ENCODE measurements around the gene CYFIP1.

CYFIP1 gene

DNA sequence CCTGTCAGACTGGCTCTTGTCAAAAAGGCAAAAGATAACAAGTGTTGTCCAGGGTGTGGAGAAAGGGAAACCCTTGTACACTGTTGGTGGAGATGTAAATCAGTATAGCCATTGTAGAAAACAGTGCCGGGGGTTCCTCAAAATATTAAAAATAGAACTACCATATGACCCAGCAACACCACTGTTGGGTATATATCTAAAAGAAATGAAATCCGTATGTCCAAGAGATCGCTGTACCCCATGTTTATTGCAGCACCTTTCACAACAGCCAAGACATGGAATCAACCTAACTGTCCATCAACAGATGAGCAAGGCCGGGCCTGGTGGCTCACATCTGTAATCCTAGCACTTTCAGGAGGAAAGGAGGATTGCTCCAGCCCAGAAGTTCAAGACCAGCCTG lies 6.2 kb downstream of the CYFIP1 start (continued):
- no peak for TF ChIP-seq ZNF202 (tag by site-specific recombination; IDR thresholded peaks at IDR 0.05; ENCODE audit: borderline replicate concordance)

GRCh38 chr15:22973286-22973685 lies 6.9 kb downstream of the CYFIP1 start:
- ChIA-PET POLR2A (no interaction called here), CTCF (interaction anchor here (0.6 kb wide), 1 partner anchor 29 kb away, joined by 3 read pairs; no protein-coding TSS in a partner anchor)
- peaks cover 7% of the 10 kb centered on the region for H3K4me1 ChIP-seq (ENCODE audit: control insufficient read depth, insufficient read depth, low read length)
- H3K9me3 ChIP-seq (ENCODE audit: control insufficient read depth, insufficient read depth, low read depth, low read length), result no peaks in the 10 kb centered on the region
- H3K27ac ChIP-seq (ENCODE audit: extremely low read depth, low read depth, low read length), result no peak overlapping the region
- no peak overlapping the region for H3K4me3 ChIP-seq (ENCODE audit: low read depth, low read length)
- no peaks in the 10 kb centered on the region for H3K36me3 ChIP-seq (ENCODE audit: control insufficient read depth in 2 of 2, insufficient read depth in 1 of 2, low read length in 2 of 2)
- TF ChIP-seq ZNF112 (tag by site-specific recombination; IDR thresholded peaks at IDR 0.05) (no peak), PRDM1 (tag by site-specific recombination; IDR thresholded peaks at IDR 0.05) (peak; percentile 31; the same call in 1 of the 2 replicates)

DNA sequence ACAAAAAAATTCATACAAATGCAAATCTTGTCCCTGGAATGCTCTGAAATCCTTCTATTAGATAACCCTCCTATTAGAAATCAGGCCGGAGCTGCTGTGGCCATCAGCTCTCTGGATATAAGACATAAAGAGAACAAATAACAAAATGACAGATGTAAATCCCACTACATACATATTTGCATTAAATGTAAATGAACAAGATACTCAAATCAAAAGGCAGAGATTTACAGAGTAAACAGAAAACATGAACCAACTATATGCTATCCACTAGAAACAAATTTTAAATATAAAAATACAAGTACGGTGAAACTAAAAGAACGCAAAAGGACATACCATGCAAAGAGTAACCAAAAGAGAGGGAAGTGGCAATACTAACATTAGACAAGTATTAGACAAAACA lies 10.7 kb downstream of the CYFIP1 start:
- Histone ChIP-seq H3K36me3 (ENCODE audit: control insufficient read depth in 2 of 2, insufficient read depth in 1 of 2, low read length in 2 of 2) (no peaks in the 10 kb centered on the region), H3K27ac (ENCODE audit: extremely low read depth, low read depth, low read length) (no peak overlapping the region), H3K9me3 (ENCODE audit: control insufficient read depth, insufficient read depth, low read depth, low read length) (no peaks in the 10 kb centered on the region), H3K4me1 (ENCODE audit: control insufficient read depth, insufficient read depth, low read length) (peaks cover 7% of the 10 kb centered on the region), H3K4me3 (ENCODE audit: low read depth, low read length) (no peak overlapping the region)
- ChIA-PET CTCF (no interaction called here), POLR2A (no interaction called here)
- TF ChIP-seq ZNF157 (tag by site-specific recombination; IDR thresholded peaks at IDR 0.05), result no peak
- no peak for TF ChIP-seq ZNF26 (tag by site-specific recombination; IDR thresholded peaks at IDR 0.05)
- no peak for TF ChIP-seq OVOL3 (tag by site-specific recombination; IDR thresholded peaks at IDR 0.05)
- TF ChIP-seq ZNF416 (tag by site-specific recombination; IDR thresholded peaks at IDR 0.05), result no peak
- no peak for TF ChIP-seq KLF7 (tag by site-specific recombination; IDR thresholded peaks at IDR 0.05; ENCODE audit: borderline replicate concordance)
- TF ChIP-seq ZNF610 (tag by site-specific recombination; IDR thresholded peaks at IDR 0.05; ENCODE audit: borderline replicate concordance), result no peak
- TF ChIP-seq SETDB1 (IDR thresholded peaks at IDR 0.05; ENCODE audit: insufficient read length, low read length), result peak; percentile 63
- TF ChIP-seq ZBTB20 (tag by site-specific recombination; IDR thresholded peaks at IDR 0.05), result no peak

GRCh38 chr15:22968366-22968765 lies 11.8 kb downstream of the CYFIP1 start:
- ChIA-PET POLR2A (no interaction called here), CTCF (no interaction called here)
- Histone ChIP-seq H3K36me3 (ENCODE audit: control insufficient read depth in 2 of 2, insufficient read depth in 1 of 2, low read length in 2 of 2) (no peaks in the 10 kb centered on the region), H3K4me3 (ENCODE audit: low read depth, low read length) (no peak overlapping the region), H3K4me1 (ENCODE audit: control insufficient read depth, insufficient read depth, low read length) (peaks cover 7% of the 10 kb centered on the region), H3K27ac (ENCODE audit: extremely low read depth, low read depth, low read length) (no peak overlapping the region), H3K9me3 (ENCODE audit: control insufficient read depth, insufficient read depth, low read depth, low read length) (no peaks in the 10 kb centered on the region)
- TF ChIP-seq ZNF629 (tag by site-specific recombination; IDR thresholded peaks at IDR 0.05) (peak; percentile 46; the same call in 1 of the 2 replicates), ZBTB48 (tag by site-specific recombination; IDR thresholded peaks at IDR 0.05) (no peak), ZNF394 (tag by site-specific recombination; IDR thresholded peaks at IDR 0.05; ENCODE audit: borderline replicate concordance) (peak; percentile 44; the same call in 1 of the 2 replicates)

GRCh38 chr15:22967084-22967770 lies 12.9 kb downstream of the CYFIP1 start:
- ChIA-PET POLR2A (no interaction called here), CTCF (interaction anchor here (0.6 kb wide), 1 partner anchor 30 kb away, joined by 3 read pairs; no protein-coding TSS in a partner anchor)
- TF ChIP-seq FEZF1 (tag by site-specific recombination; IDR thresholded peaks at IDR 0.05) (no peak), ZNF660 (tag by site-specific recombination; IDR thresholded peaks at IDR 0.05) (no peak), ZNF302 (tag by site-specific recombination; IDR thresholded peaks at IDR 0.05; ENCODE audit: low read depth) (no peak), ZNF175 (tag by site-specific recombination; IDR thresholded peaks at IDR 0.05) (no peak), SCRT2 (tag by site-specific recombination; IDR thresholded peaks at IDR 0.05) (peak; percentile 54)
- Histone ChIP-seq H3K36me3 (ENCODE audit: control insufficient read depth in 2 of 2, insufficient read depth in 1 of 2, low read length in 2 of 2) (no peaks in the 10 kb centered on the region), H3K9me3 (ENCODE audit: control insufficient read depth, insufficient read depth, low read depth, low read length) (no peaks in the 10 kb centered on the region), H3K4me1 (ENCODE audit: control insufficient read depth, insufficient read depth, low read length) (peaks cover 7% of the 10 kb centered on the region), H3K4me3 (ENCODE audit: low read depth, low read length) (no peak overlapping the region), H3K27ac (ENCODE audit: extremely low read depth, low read depth, low read length) (no peak overlapping the region)

All from HEK293 (cell line).